ENCODE measurements around the gene RPTOR.

The RPTOR gene

GRCh38 chr17:80643326-80644099 is 98.9 kb downstream of the RPTOR start:
- no peak for DNase-seq (ENCODE audit: low spot score)

GRCh38 chr17:80644536-80644935 is 99.9 kb downstream of the RPTOR start:
- no peak for DNase-seq (ENCODE audit: low spot score)

- DNase-seq (ENCODE audit: low spot score), result no peak
Measured at GRCh38 chr17:80645706-80646325, 101.2 kb downstream of the RPTOR start.

GRCh38 chr17:80646328-80646727 is 101.7 kb downstream of the RPTOR start:
- no peak for DNase-seq (ENCODE audit: low spot score)

- no peak for DNase-seq (ENCODE audit: low spot score)
Measured at GRCh38 chr17:80647746-80648145, 103.1 kb downstream of the RPTOR start.

GRCh38 chr17:80649200-80649644 is 104.6 kb downstream of the RPTOR start:
- no peak for DNase-seq (ENCODE audit: low spot score)

GRCh38 chr17:80649672-80650330 is 105.2 kb downstream of the RPTOR start:
- DNase-seq (ENCODE audit: low spot score), result peak; percentile 70

GRCh38 chr17:80650331-80650672 is 105.7 kb downstream of the RPTOR start:
- DNase-seq (ENCODE audit: low spot score), result no peak

- DNase-seq (ENCODE audit: low spot score), result no peak
Measured at GRCh38 chr17:80650751-80651518, 106.3 kb downstream of the RPTOR start.

GRCh38 chr17:80652756-80653330 is 108.2 kb downstream of the RPTOR start:
- DNase-seq (ENCODE audit: low spot score), result no peak

GRCh38 chr17:80653856-80654255 is 109.2 kb downstream of the RPTOR start:
- DNase-seq (ENCODE audit: low spot score), result no peak

GRCh38 chr17:80655608-80656007 is 111.0 kb downstream of the RPTOR start:
- DNase-seq (ENCODE audit: low spot score), result no peak

- DNase-seq (ENCODE audit: low spot score), result no peak
Measured at GRCh38 chr17:80656590-80656989, 112.0 kb downstream of the RPTOR start.

- DNase-seq (ENCODE audit: low spot score), result no peak
Measured at GRCh38 chr17:80657561-80657960, 112.9 kb downstream of the RPTOR start.

- no peak for DNase-seq (ENCODE audit: low spot score)
Measured at GRCh38 chr17:80658821-80659220, 114.2 kb downstream of the RPTOR start.

- no peak for DNase-seq (ENCODE audit: low spot score)
Measured at GRCh38 chr17:80659651-80660050, 115.0 kb downstream of the RPTOR start.

- peak; percentile 45 for DNase-seq (ENCODE audit: low spot score)
Measured at GRCh38 chr17:80660527-80661198, 116.0 kb downstream of the RPTOR start.

GRCh38 chr17:80662557-80662956 is 117.9 kb downstream of the RPTOR start:
- no peak for DNase-seq (ENCODE audit: low spot score)

- DNase-seq (ENCODE audit: low spot score), result no peak
Measured at GRCh38 chr17:80663781-80664206, 119.2 kb downstream of the RPTOR start.

GRCh38 chr17:80664217-80664790 is 119.7 kb downstream of the RPTOR start:
- DNase-seq (ENCODE audit: low spot score), result no peak

- DNase-seq (ENCODE audit: low spot score), result no peak
Measured at GRCh38 chr17:80665792-80666191, 121.2 kb downstream of the RPTOR start.
